Esophagus muscularis mucosa (tissue), 4 donors: ENCODE data around the gene COMT. TPM values are rescaled to one million over a fixed set of nuclear protein-coding genes. Genes with fewer than 3 reads are reported as not detected.

Source experiments
- DNase-seq: peaks from one replicate; pipeline ENCODE4 v3.0.0-alpha.2; 2017; ENCODE audit errors: extremely low spot score
- H3K27ac ChIP-seq, 4 donors: fragments of 200-600 bp; sonication (generic); replicated peaks in 1 of 4; 1 replicate in 3 of 4; 2 replicates in 1 of 4; pipeline ENCODE4 v1.5.1; 2016 to 2019; ENCODE audit warnings: mild to moderate bottlenecking in 1 of 4
- H3K27me3 ChIP-seq, 4 donors: fragments of 200-600 bp; sonication (generic); one replicate each; pipeline versions ENCODE4 v1.5.1 to v1.6.0; 2016 to 2019
- H3K36me3 ChIP-seq, 4 donors: fragments of 200-600 bp; sonication (generic); one replicate each; pipeline ENCODE4 v1.5.1; 2016 to 2019
- H3K4me1 ChIP-seq, 4 donors: fragments of 200-600 bp; sonication (generic); one replicate each; pipeline ENCODE4 v1.5.1; 2016 to 2019
- H3K4me3 ChIP-seq, 4 donors: fragments of 200-600 bp; sonication (generic); 1 replicate in 2 of 4; 2 replicates in 2 of 4; pipeline ENCODE4 v1.5.1; 2016 to 2019; ENCODE audit warnings: mild to moderate bottlenecking in 4 of 4, moderate library complexity in 1 of 4
- H3K9me3 ChIP-seq, 4 donors: fragments of 200-600 bp; sonication (generic); 1 replicate in 3 of 4; 2 replicates in 1 of 4; pipeline ENCODE4 v1.5.1; 2016 to 2019
- EP300 ChIP-seq: sonication (generic); formaldehyde crosslinking; IDR thresholded peaks from one replicate; pipeline ENCODE4 v1.6.1; 2017; ENCODE audit warnings: antibody characterized with exemption
- POLR2A ChIP-seq: fragments of 450-650 bp; IDR thresholded peaks from one replicate; pipeline ENCODE4 v1.6.1; 2017; ENCODE audit warnings: antibody characterized with exemption, moderate library complexity, mild to moderate bottlenecking, low read depth
- POLR2AphosphoS5 ChIP-seq, 2 donors: sonication (generic); formaldehyde crosslinking; IDR thresholded peaks; one replicate each; pipeline ENCODE4 v1.6.1; 2017; ENCODE audit warnings: antibody characterized with exemption in 2 of 2
- WGBS: methylation state at CpG from one replicate; pipeline ENCODE4 v1.1.5; 2018; 5-methylcytosine and 5-hydroxymethylcytosine counted together
- intact Hi-C: fragments of 100-400 bp; cut with DNase I; formaldehyde crosslinking; loops from one replicate; pipeline ENCODE4 v1.15.1; 2023
- total RNA-seq, 4 donors: library from RNA; depleted of rRNA; stranded (reverse); fragments of >200 nt; gene quantifications; one replicate each; pipeline versions ENCODE4 v1.1.0 to v1.2.1, GENCODE V29; 2016
- TF ChIP-seq, protein P1 (sequence below), 3 experiments: fragments of 200-600 bp in 2 of 3; fragments of 450-650 bp in 1 of 3; sonication (generic) in 2 of 3; IDR thresholded peaks; one replicate each; pipeline ENCODE4 v1.5.1; 2017 to 2019; ENCODE audit warnings: antibody characterized with exemption in 3 of 3, mild to moderate bottlenecking in 2 of 3, moderate library complexity in 1 of 3

The COMT gene
- total RNA-seq, 4 donors from 2014 or later, result 141 to 231 (median 196) TPM

DNA sequence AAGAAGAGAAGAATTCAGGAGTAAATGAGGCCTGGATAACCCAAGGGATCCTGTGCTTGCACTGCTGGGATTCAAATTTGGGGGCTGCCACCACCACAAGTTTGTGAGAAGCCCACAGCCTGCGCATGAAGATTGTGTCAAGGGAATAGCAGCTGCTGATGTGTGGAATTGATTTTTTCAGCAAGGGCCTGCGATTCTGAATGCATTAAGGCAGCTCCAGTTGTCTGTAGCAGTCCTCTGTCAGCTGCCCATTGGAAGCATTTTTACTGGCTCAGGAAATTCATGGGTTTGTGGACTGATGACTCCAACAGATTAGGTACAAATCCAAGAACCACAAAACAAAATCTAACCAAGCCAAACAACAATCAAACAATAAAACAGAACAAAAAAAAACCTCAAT, 61.1 kb downstream of the COMT start:
- no peaks in the 10 kb centered on the region for H3K27me3 ChIP-seq
- TF ChIP-seq POLR2A (no peak), POLR2AphosphoS5 (IDR thresholded peaks at IDR 0.05) (no peak), EP300 (no peak)
- TF ChIP-seq, protein P1, sequence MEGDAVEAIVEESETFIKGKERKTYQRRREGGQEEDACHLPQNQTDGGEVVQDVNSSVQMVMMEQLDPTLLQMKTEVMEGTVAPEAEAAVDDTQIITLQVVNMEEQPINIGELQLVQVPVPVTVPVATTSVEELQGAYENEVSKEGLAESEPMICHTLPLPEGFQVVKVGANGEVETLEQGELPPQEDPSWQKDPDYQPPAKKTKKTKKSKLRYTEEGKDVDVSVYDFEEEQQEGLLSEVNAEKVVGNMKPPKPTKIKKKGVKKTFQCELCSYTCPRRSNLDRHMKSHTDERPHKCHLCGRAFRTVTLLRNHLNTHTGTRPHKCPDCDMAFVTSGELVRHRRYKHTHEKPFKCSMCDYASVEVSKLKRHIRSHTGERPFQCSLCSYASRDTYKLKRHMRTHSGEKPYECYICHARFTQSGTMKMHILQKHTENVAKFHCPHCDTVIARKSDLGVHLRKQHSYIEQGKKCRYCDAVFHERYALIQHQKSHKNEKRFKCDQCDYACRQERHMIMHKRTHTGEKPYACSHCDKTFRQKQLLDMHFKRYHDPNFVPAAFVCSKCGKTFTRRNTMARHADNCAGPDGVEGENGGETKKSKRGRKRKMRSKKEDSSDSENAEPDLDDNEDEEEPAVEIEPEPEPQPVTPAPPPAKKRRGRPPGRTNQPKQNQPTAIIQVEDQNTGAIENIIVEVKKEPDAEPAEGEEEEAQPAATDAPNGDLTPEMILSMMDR (IDR thresholded peaks at IDR 0.05), result no peak
- peak overlapping the region; percentile 40 to 58 (median 53) for H3K27ac ChIP-seq
- DNase-seq, result no peak
- no peaks in the 10 kb centered on the region for H3K36me3 ChIP-seq
- no peak overlapping the region for H3K4me3 ChIP-seq
- intact Hi-C loops, result no loop called here
- H3K4me1 ChIP-seq, result peaks cover 32 to 50% (median 44%) of the 10 kb centered on the region in 4 donors
- WGBS, result 75% methylated on average over 2 of the region's 2 CpGs
- peaks cover 0 to 5% (median 2%) of the 10 kb centered on the region in 4 donors for H3K9me3 ChIP-seq

DNA sequence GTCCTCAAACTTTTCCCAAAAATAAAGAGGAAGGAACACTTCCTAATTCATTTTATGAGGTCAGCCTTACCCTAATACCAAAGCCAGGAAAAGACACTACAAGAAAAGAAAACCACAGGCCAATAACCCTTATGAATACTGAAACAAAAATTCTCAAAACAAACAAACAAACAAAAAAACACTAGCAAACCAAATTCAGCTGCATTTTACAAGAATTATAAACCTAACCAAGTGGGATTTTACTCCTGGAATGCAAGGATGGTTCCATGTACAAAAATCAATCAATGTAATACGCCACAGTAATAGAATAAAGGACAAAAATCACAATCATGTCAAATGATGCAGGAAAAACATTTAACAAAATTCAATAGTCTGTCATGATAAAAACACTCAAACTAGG, 61.7 kb downstream of the COMT start:
- TF ChIP-seq EP300, result no peak
- TF ChIP-seq, protein P1 (IDR thresholded peaks at IDR 0.05), result no peak
- no peak for TF ChIP-seq POLR2AphosphoS5 (IDR thresholded peaks at IDR 0.05)
- no peak for TF ChIP-seq POLR2A
- no peaks in the 10 kb centered on the region for H3K27me3 ChIP-seq
- peaks cover 0 to 5% (median 2%) of the 10 kb centered on the region in 4 donors for H3K9me3 ChIP-seq
- WGBS, result 100% methylated on average over 1 of the region's 1 CpG
- no peaks in the 10 kb centered on the region for H3K36me3 ChIP-seq
- intact Hi-C loops, result no loop called here
- no peak for DNase-seq
- H3K27ac ChIP-seq, result no peak overlapping the region
- peaks cover 31 to 43% (median 37%) of the 10 kb centered on the region in 4 donors for H3K4me1 ChIP-seq
- H3K4me3 ChIP-seq, result no peak overlapping the region

DNA sequence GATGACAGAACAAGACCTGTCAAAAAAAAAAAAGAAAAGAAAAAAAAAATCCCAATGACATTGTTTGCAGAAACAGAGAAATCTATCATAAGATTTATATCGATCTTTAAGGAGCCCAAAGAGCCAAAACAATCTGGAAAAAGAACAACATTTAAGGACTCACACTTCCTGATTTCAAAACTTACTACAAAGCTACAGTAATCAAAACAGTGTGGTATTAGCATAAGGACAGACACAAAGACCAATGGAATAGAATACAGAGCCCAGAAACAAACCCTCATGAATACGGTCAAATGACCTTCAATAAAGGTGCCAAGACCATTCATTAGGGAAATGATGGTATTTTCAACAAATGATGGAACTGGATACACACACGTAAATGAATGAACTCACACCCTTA, 62.9 kb downstream of the COMT start:
- no peak for TF ChIP-seq EP300
- no peak for TF ChIP-seq POLR2AphosphoS5 (IDR thresholded peaks at IDR 0.05)
- TF ChIP-seq, protein P1 (IDR thresholded peaks at IDR 0.05), result no peak
- TF ChIP-seq POLR2A, result no peak
- WGBS, result 96% methylated on average over 3 of the region's 3 CpGs
- Histone ChIP-seq H3K27ac (no peak overlapping the region), H3K36me3 (no peaks in the 10 kb centered on the region), H3K4me3 (no peak overlapping the region), H3K9me3 (peaks cover 0 to 5% (median 2%) of the 10 kb centered on the region in 4 donors), H3K27me3 (no peaks in the 10 kb centered on the region), H3K4me1 (peaks cover 19 to 31% (median 26%) of the 10 kb centered on the region in 4 donors)
- DNase-seq, result no peak
- intact Hi-C loops, result no loop called here

DNA sequence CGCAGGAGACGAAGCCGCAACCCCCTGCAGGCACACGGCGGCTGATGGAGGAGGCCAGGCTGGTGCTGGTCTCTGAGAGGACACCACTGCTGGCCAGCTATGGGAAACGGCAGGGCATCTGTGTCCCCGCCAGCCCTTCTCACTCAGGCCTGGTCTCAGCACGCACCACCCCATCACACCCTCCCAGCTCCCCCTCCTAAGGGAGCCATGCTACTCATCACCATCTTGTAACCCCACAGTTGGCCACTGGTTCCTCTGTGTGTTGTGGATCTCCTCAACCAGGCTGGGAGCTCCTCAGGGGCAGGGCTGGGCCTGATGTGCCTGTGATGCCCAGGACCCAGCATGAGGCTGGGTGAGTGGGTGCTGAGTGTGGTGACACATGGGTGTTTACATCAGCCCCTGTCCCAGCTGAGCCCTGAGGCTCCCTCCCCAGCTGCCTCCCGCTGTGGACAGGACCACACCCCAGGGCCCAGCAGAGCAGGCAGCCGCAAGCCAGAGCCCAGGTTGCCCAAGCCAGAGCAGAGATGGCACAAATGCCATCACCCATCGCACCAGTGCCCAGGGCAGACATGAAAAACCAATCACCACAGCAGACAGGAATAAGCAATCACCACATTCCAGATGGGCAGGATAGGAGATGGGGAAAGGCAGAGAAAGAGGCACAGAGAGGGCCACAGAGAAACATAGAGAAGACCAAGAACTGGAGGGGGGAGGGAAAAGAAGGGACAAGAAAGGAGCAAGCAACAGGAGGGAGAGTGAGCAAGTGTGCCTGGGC, 66.8 kb downstream of the COMT start:
- H3K4me3 ChIP-seq, result no peak overlapping the region
- no peak overlapping the region for H3K27ac ChIP-seq
- DNase-seq, result no peak
- H3K27me3 ChIP-seq, result no peaks in the 10 kb centered on the region
- peaks cover 4 to 12% (median 6%) of the 10 kb centered on the region in 4 donors for H3K4me1 ChIP-seq
- H3K9me3 ChIP-seq, result peaks cover 0 to 3% (median under 1%) of the 10 kb centered on the region in 4 donors
- TF ChIP-seq, protein P1 (IDR thresholded peaks at IDR 0.05), result no peak
- TF ChIP-seq POLR2AphosphoS5 (IDR thresholded peaks at IDR 0.05) (no peak), EP300 (no peak), POLR2A (no peak)
- WGBS, result 83% methylated on average over 10 of the region's 11 CpGs
- no peaks in the 10 kb centered on the region for H3K36me3 ChIP-seq
- intact Hi-C loops, result no loop called here
